ENCODE measurements around the gene AURKA.
A peak's percentile ranks its signal among the peaks of the same experiment; 100 is the strongest.

AURKA gene

GRCh38 chr20:56362833-56363413 lies 29.1 kb downstream of the AURKA start:
- DNase-seq, result no peak
- Histone ChIP-seq H3K36me3 (no peaks in the 10 kb centered on the region), H3K4me1 (no peaks in the 10 kb centered on the region), H3K9me3 (no peaks in the 10 kb centered on the region), H3K27me3 (no peaks in the 10 kb centered on the region), H3K4me3 (ENCODE audit: low read depth, low read length) (no peak overlapping the region)
- TF ChIP-seq CTCF (IDR thresholded peaks at IDR 0.05; ENCODE audit: low read depth, low read length), result no peak

- no peak overlapping the region for H3K4me3 ChIP-seq (ENCODE audit: low read depth, low read length)
- no peak for TF ChIP-seq CTCF (IDR thresholded peaks at IDR 0.05; ENCODE audit: low read depth, low read length)
- no peak for DNase-seq
- H3K9me3 ChIP-seq, result no peaks in the 10 kb centered on the region
- no peaks in the 10 kb centered on the region for H3K36me3 ChIP-seq
- H3K27me3 ChIP-seq, result no peaks in the 10 kb centered on the region
- H3K4me1 ChIP-seq, result no peaks in the 10 kb centered on the region
Observed at GRCh38 chr20:56361900-56362299, 30.1 kb downstream of the AURKA start.

- TF ChIP-seq CTCF (IDR thresholded peaks at IDR 0.05; ENCODE audit: low read depth, low read length), result no peak
- H3K27me3 ChIP-seq, result no peaks in the 10 kb centered on the region
- no peaks in the 10 kb centered on the region for H3K36me3 ChIP-seq
- no peak for DNase-seq
- H3K9me3 ChIP-seq, result no peaks in the 10 kb centered on the region
- H3K4me1 ChIP-seq, result no peaks in the 10 kb centered on the region
- no peak overlapping the region for H3K4me3 ChIP-seq (ENCODE audit: low read depth, low read length)
Observed at GRCh38 chr20:56360908-56361205, 31.2 kb downstream of the AURKA start.

- no peak for DNase-seq
- no peak for TF ChIP-seq CTCF (IDR thresholded peaks at IDR 0.05; ENCODE audit: low read depth, low read length)
Observed at GRCh38 chr20:56360133-56360907, 31.7 kb downstream of the AURKA start.

GRCh38 chr20:56359212-56360132 lies 32.5 kb downstream of the AURKA start:
- H3K4me3 ChIP-seq (ENCODE audit: low read depth, low read length), result peak overlapping the region; percentile 73
- TF ChIP-seq CTCF (IDR thresholded peaks at IDR 0.05; ENCODE audit: low read depth, low read length), result no peak
- DNase-seq, result peak; percentile 37
- H3K27me3 ChIP-seq, result no peaks in the 10 kb centered on the region
- H3K9me3 ChIP-seq, result no peaks in the 10 kb centered on the region
- no peaks in the 10 kb centered on the region for H3K36me3 ChIP-seq
- H3K4me1 ChIP-seq, result no peaks in the 10 kb centered on the region

More at GRCh38 chr20:56360133-56360907, 31.7 kb downstream of the AURKA start:
- Histone ChIP-seq H3K4me3 (ENCODE audit: low read depth, low read length) (no peak overlapping the region), H3K27me3 (no peaks in the 10 kb centered on the region), H3K9me3 (no peaks in the 10 kb centered on the region), H3K4me1 (no peaks in the 10 kb centered on the region), H3K36me3 (no peaks in the 10 kb centered on the region)
